ENCODE measurements around the gene FARS2. TPM values are rescaled to one million over a fixed set of nuclear protein-coding genes. Genes with fewer than 3 reads are reported as not detected.

FARS2 gene
- total RNA-seq, 4 donors from 2014 or later, result 16.4 to 26.1 (median 21.4) TPM

- H3K9me3 ChIP-seq, result peaks cover 0 to 5% (median 0%) of the 10 kb centered on the region in 4 donors
- TF ChIP-seq POLR2A (IDR thresholded peaks at IDR 0.05), result no peak
- TF ChIP-seq CTCF (IDR thresholded peaks at IDR 0.05), result no peak
- no peak for TF ChIP-seq EP300 (IDR thresholded peaks at IDR 0.05)
- DNase-seq (ENCODE audit: low spot score in 2 of 2), result no peak
- H3K36me3 ChIP-seq, result peaks cover 0 to 3% (median 0%) of the 10 kb centered on the region in 3 donors
- no peaks in the 10 kb centered on the region for H3K27me3 ChIP-seq
- H3K4me3 ChIP-seq, result no peak overlapping the region
- no peaks in the 10 kb centered on the region for H3K4me1 ChIP-seq
- no peak overlapping the region for H3K27ac ChIP-seq
- 72 to 86% methylated on average over 4 of the region's 4 CpGs for WGBS, 2 donors
Observed at GRCh38 chr6:5710936-5711335, 449.6 kb downstream of the FARS2 start.

GRCh38 chr6:5712349-5713215, 451.3 kb downstream of the FARS2 start:
- 81 to 85% methylated on average over 10 of the region's 10 CpGs for WGBS, 2 donors
- H3K4me1 ChIP-seq, result no peaks in the 10 kb centered on the region
- peaks cover 0 to 19% (median 0%) of the 10 kb centered on the region in 4 donors for H3K9me3 ChIP-seq
- no peak for TF ChIP-seq POLR2A (IDR thresholded peaks at IDR 0.05)
- no peak for TF ChIP-seq CTCF (IDR thresholded peaks at IDR 0.05)
- no peak for TF ChIP-seq EP300 (IDR thresholded peaks at IDR 0.05)
- H3K4me3 ChIP-seq, result no peak overlapping the region
- H3K36me3 ChIP-seq, result peaks cover 0 to 3% (median 0%) of the 10 kb centered on the region in 3 donors
- H3K27me3 ChIP-seq, result no peaks in the 10 kb centered on the region
- no peak overlapping the region for H3K27ac ChIP-seq
- DNase-seq (ENCODE audit: low spot score in 2 of 2), result no peak

- Histone ChIP-seq H3K27ac (no peak overlapping the region), H3K4me3 (no peak overlapping the region), H3K36me3 (peaks cover 0 to 3% (median 0%) of the 10 kb centered on the region in 3 donors), H3K27me3 (no peaks in the 10 kb centered on the region), H3K9me3 (peaks cover 0 to 21% (median 0%) of the 10 kb centered on the region in 4 donors), H3K4me1 (no peaks in the 10 kb centered on the region)
- TF ChIP-seq EP300 (IDR thresholded peaks at IDR 0.05) (no peak), CTCF (IDR thresholded peaks at IDR 0.05) (no peak), POLR2A (IDR thresholded peaks at IDR 0.05) (no peak)
- DNase-seq (ENCODE audit: low spot score in 2 of 2), result no peak
- 68 to 73% methylated on average over 7 of the region's 7 CpGs for WGBS, 2 donors
Observed at GRCh38 chr6:5713519-5713918, 452.2 kb downstream of the FARS2 start.

GRCh38 chr6:5718231-5718947, 457.1 kb downstream of the FARS2 start:
- Histone ChIP-seq H3K27ac (no peak overlapping the region), H3K4me3 (no peak overlapping the region), H3K27me3 (no peaks in the 10 kb centered on the region), H3K4me1 (no peaks in the 10 kb centered on the region), H3K36me3 (peaks cover 0 to 3% (median 0%) of the 10 kb centered on the region in 3 donors), H3K9me3 (peaks cover 0 to 21% (median 0%) of the 10 kb centered on the region in 4 donors)
- WGBS, 2 donors, result 84 to 88% methylated on average over 5 of the region's 5 CpGs
- no peak for TF ChIP-seq POLR2A (IDR thresholded peaks at IDR 0.05)
- TF ChIP-seq EP300 (IDR thresholded peaks at IDR 0.05), result no peak
- no peak for TF ChIP-seq CTCF (IDR thresholded peaks at IDR 0.05)
- DNase-seq (ENCODE audit: low spot score in 2 of 2), result no peak
